Loucy (cell line): ENCODE data around the gene ZKSCAN1.
A peak's percentile ranks its signal among the peaks of the same experiment; 100 is the strongest.

Experiments used
- CTCF ChIP-seq: fragments of 200-600 bp; sonication (generic); conservative IDR thresholded peaks from 2 replicates; pipeline ENCODE4 v1.5.1; 2014; ENCODE audit warnings: mild to moderate bottlenecking, antibody characterized with exemption, low read length
- EZH2phosphoT487 ChIP-seq: fragments of 200-600 bp; IDR thresholded peaks from 2 replicates; pipeline ENCODE4 v1.6.1; 2018; ENCODE audit warnings: antibody characterized with exemption, mild to moderate bottlenecking, moderate library complexity, borderline replicate concordance

- TF ChIP-seq CTCF, result peak; percentile 58
- no peak for TF ChIP-seq EZH2phosphoT487
These were observed 37.8 kb downstream of the ZKSCAN1 start for GRCh38 chr7:100053215-100053614.
